Stimulated activated CD4-positive, alpha-beta T cell treated with anti-CD3 and anti-CD28 coated beads, Interleukin-4, amount 100 ng/mL, for 4 hours (primary cell): ENCODE measurements around the gene CAPG.
"Not testable (repeated sequence)": the region's sequence is repeated elsewhere in the genome, so short reads cannot be mapped to it uniquely, and the experiment has no call there.

Experiments
- DNase-seq, 2 experiments: peaks; one replicate each; pipeline ENCODE4 v3.0.0-alpha.2; 2020

The CAPG gene

GRCh38 chr2:85409845-85410583 lies at the start of gene CAPG:
Gene CAPG, minus strand, starts transcription at chr2:85410366. Its CDS starts 8,221 bp downstream, at chr2:85402145.
- DNase-seq, result peak; percentile 31 to 46

GRCh38 chr2:85459771-85460170 lies 49.6 kb upstream of the CAPG start:
- DNase-seq, result no peak

- no peak for DNase-seq
Observed at GRCh38 chr2:85458601-85459563, 48.7 kb upstream of the CAPG start.

GRCh38 chr2:85457877-85458316 lies 47.7 kb upstream of the CAPG start:
- no peak for DNase-seq

GRCh38 chr2:85457043-85457442 lies 46.9 kb upstream of the CAPG start:
- DNase-seq, result no peak

GRCh38 chr2:85455552-85456090 lies 45.5 kb upstream of the CAPG start:
- no peak for DNase-seq

- no peak for DNase-seq
Observed at GRCh38 chr2:85453571-85453970, 43.4 kb upstream of the CAPG start.

GRCh38 chr2:85452237-85452636 lies 42.1 kb upstream of the CAPG start:
- DNase-seq, result no peak

- DNase-seq, result no peak
Observed at GRCh38 chr2:85449214-85449588, 39.0 kb upstream of the CAPG start.

- DNase-seq, result no peak
Observed at GRCh38 chr2:85448461-85449213, 38.5 kb upstream of the CAPG start.

- DNase-seq, result no peak
Observed at GRCh38 chr2:85447222-85447585, 37.0 kb upstream of the CAPG start.

GRCh38 chr2:85446296-85447221 lies 36.4 kb upstream of the CAPG start:
- DNase-seq, result no peak

GRCh38 chr2:85445316-85446295 lies 35.4 kb upstream of the CAPG start:
- DNase-seq, result no peak

- DNase-seq, result no peak
Observed at GRCh38 chr2:85444629-85445172, 34.5 kb upstream of the CAPG start.

GRCh38 chr2:85441864-85442263 lies 31.7 kb upstream of the CAPG start:
- no peak for DNase-seq

GRCh38 chr2:85440729-85441128 lies 30.6 kb upstream of the CAPG start:
- DNase-seq, result no peak

- DNase-seq, result no peak
Observed at GRCh38 chr2:85439986-85440385, 29.8 kb upstream of the CAPG start.

- not testable (repeated sequence) for DNase-seq
Observed at GRCh38 chr2:85439569-85439968, 29.4 kb upstream of the CAPG start.

- DNase-seq, result no peak
Observed at GRCh38 chr2:85439025-85439472, 28.9 kb upstream of the CAPG start.
